Brain microvascular endothelial cell (primary cell): ENCODE measurements around the gene ZFPL1.

Experiments used
- DNase-seq: peaks from one replicate; pipeline ENCODE4 v3.0.0-alpha.2; 2020
- H3K27ac ChIP-seq: fragments of 250-450 bp; sonication (Bioruptor Pico); 2 replicates; pipeline ENCODE4 v1.5.1; 2020; ENCODE audit warnings: mild to moderate bottlenecking, moderate library complexity
- H3K27me3 ChIP-seq: fragments of 250-450 bp; sonication (Bioruptor Pico); replicated peaks from 2 replicates; pipeline ENCODE4 v1.5.1; 2020; ENCODE audit warnings: mild to moderate bottlenecking
- H3K36me3 ChIP-seq: fragments of 250-450 bp; sonication (Bioruptor Pico); replicated peaks from 2 replicates; pipeline ENCODE4 v1.5.1; 2020; ENCODE audit warnings: mild to moderate bottlenecking
- H3K4me3 ChIP-seq: 2 replicates; pipeline ENCODE4 v1.5.1; 2011; ENCODE audit warnings: low read depth, mild to moderate bottlenecking, control low read depth, low read length, moderate library complexity
- in situ Hi-C: cut with HindIII; loops from 2 replicates; pipeline ENCODE4 v1.10.0; 2017; ENCODE audit warnings: low sequenced_read_pairs, low pct_ligation_motif_present
- TF ChIP-seq, protein P1 (sequence below): IDR thresholded peaks from 2 replicates; pipeline ENCODE4 v1.5.1; 2011; ENCODE audit warnings: low read depth, mild to moderate bottlenecking, moderate library complexity, low read length, control low read depth, inconsistent platforms; ENCODE audit errors: missing control alignments

The ZFPL1 gene

GRCh38 chr11:65078151-65078550, 5.9 kb upstream of the ZFPL1 start:
- Histone ChIP-seq H3K36me3 (no peaks in the 10 kb centered on the region), H3K27ac (no peak overlapping the region), H3K27me3 (no peaks in the 10 kb centered on the region), H3K4me3 (no peak overlapping the region)
- peak; percentile 32 for DNase-seq
- TF ChIP-seq, protein P1, sequence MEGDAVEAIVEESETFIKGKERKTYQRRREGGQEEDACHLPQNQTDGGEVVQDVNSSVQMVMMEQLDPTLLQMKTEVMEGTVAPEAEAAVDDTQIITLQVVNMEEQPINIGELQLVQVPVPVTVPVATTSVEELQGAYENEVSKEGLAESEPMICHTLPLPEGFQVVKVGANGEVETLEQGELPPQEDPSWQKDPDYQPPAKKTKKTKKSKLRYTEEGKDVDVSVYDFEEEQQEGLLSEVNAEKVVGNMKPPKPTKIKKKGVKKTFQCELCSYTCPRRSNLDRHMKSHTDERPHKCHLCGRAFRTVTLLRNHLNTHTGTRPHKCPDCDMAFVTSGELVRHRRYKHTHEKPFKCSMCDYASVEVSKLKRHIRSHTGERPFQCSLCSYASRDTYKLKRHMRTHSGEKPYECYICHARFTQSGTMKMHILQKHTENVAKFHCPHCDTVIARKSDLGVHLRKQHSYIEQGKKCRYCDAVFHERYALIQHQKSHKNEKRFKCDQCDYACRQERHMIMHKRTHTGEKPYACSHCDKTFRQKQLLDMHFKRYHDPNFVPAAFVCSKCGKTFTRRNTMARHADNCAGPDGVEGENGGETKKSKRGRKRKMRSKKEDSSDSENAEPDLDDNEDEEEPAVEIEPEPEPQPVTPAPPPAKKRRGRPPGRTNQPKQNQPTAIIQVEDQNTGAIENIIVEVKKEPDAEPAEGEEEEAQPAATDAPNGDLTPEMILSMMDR = peak; percentile 75
- in situ Hi-C loops = no loop called here

- DNase-seq = no peak
- H3K27me3 ChIP-seq = no peaks in the 10 kb centered on the region
Measured at GRCh38 chr11:65078786-65079342, 5.2 kb upstream of the ZFPL1 start.

GRCh38 chr11:65083134-65083833, 738 bp upstream of the ZFPL1 start:
- TF ChIP-seq, protein P1 = no peak
- Histone ChIP-seq H3K36me3 (peaks cover 9% of the 10 kb centered on the region), H3K27ac (peak overlapping the region; percentile 98), H3K4me3 (peak overlapping the region; percentile 87), H3K27me3 (no peaks in the 10 kb centered on the region)
- in situ Hi-C loops = no loop called here
- no peak for DNase-seq

More at GRCh38 chr11:65078786-65079342, 5.2 kb upstream of the ZFPL1 start:
- no peak overlapping the region for H3K4me3 ChIP-seq
- no peaks in the 10 kb centered on the region for H3K36me3 ChIP-seq
- H3K27ac ChIP-seq = no peak overlapping the region
- in situ Hi-C loops = no loop called here
- TF ChIP-seq, protein P1 = no peak

GRCh38 chr11:65084598-65085375, 765 bp downstream of the ZFPL1 start:
- in situ Hi-C loops = no loop called here
- peaks cover 20% of the 10 kb centered on the region for H3K36me3 ChIP-seq
- DNase-seq = no peak

GRCh38 chr11:65085446-65085845, 1.4 kb downstream of the ZFPL1 start:
- in situ Hi-C loops = no loop called here
- Histone ChIP-seq H3K27ac (no peak overlapping the region), H3K4me3 (no peak overlapping the region), H3K36me3 (peaks cover 22% of the 10 kb centered on the region), H3K27me3 (no peaks in the 10 kb centered on the region)
- no peak for DNase-seq
- TF ChIP-seq, protein P1 = no peak

More at GRCh38 chr11:65084598-65085375, 765 bp downstream of the ZFPL1 start:
- peak overlapping the region; percentile 87 for H3K4me3 ChIP-seq
- H3K27me3 ChIP-seq = no peaks in the 10 kb centered on the region
- peak overlapping the region; percentile 98 for H3K27ac ChIP-seq
- TF ChIP-seq, protein P1 = no peak
